DOHH2 (cell line): ENCODE measurements around the gene CAMTA1.

Experiments
- H3F3A ChIP-seq: fragments of 200-600 bp; sonication (generic), shearing (Covaris generic); 2 replicates; pipeline ENCODE4 v1.6.0; 2016; ENCODE audit warnings: antibody characterized with exemption, mild to moderate bottlenecking; ENCODE audit not compliant: control insufficient read depth, insufficient read depth
- H3K27ac ChIP-seq: fragments of 200-600 bp; sonication (generic); 2 replicates; pipeline ENCODE4 v1.5.1; 2014; ENCODE audit warnings: low read depth, mild to moderate bottlenecking, low read length, moderate library complexity
- H3K27me3 ChIP-seq: fragments of 200-600 bp; sonication (generic); 2 replicates; pipeline ENCODE4 v1.6.1; 2014; ENCODE audit warnings: mild to moderate bottlenecking, low read length, mixed read lengths; ENCODE audit not compliant: control insufficient read depth
- H3K36me3 ChIP-seq: fragments of 200-600 bp; sonication (generic); 2 replicates; pipeline ENCODE4 v1.6.1; 2014; ENCODE audit warnings: mild to moderate bottlenecking, low read length, moderate library complexity, mixed read lengths; ENCODE audit not compliant: control insufficient read depth
- H3K4me1 ChIP-seq: fragments of 200-600 bp; sonication (generic); 2 replicates; pipeline ENCODE4 v1.6.1; 2014; ENCODE audit warnings: mild to moderate bottlenecking, low read length, mixed read lengths; ENCODE audit not compliant: control insufficient read depth
- H3K4me2 ChIP-seq: fragments of 200-600 bp; sonication (generic); 2 replicates; pipeline ENCODE4 v1.6.0; 2014; ENCODE audit warnings: mild to moderate bottlenecking, low read length, moderate library complexity
- H3K4me3 ChIP-seq: fragments of 200-600 bp; sonication (generic); 2 replicates; pipeline ENCODE4 v1.5.1; 2014; ENCODE audit warnings: mild to moderate bottlenecking, low read length, mixed read lengths
- H3K79me2 ChIP-seq: fragments of 200-600 bp; sonication (generic); 2 replicates; pipeline ENCODE4 v1.6.1; 2014; ENCODE audit warnings: mild to moderate bottlenecking, low read length, mixed read lengths; ENCODE audit not compliant: control insufficient read depth
- H3K9me2 ChIP-seq: fragments of 200-600 bp; sonication (generic); replicated peaks from 2 replicates; pipeline ENCODE4 v1.6.1; 2014; ENCODE audit warnings: mild to moderate bottlenecking, low read length, mixed read lengths; ENCODE audit not compliant: control insufficient read depth
- H3K9me3 ChIP-seq: fragments of 200-600 bp; sonication (generic); 2 replicates; pipeline ENCODE4 v1.6.1; 2014; ENCODE audit warnings: antibody characterized with exemption, low read length, mixed read lengths; ENCODE audit not compliant: control insufficient read depth, insufficient read depth
- H4K20me1 ChIP-seq: fragments of 200-600 bp; sonication (generic); 2 replicates; pipeline ENCODE4 v1.6.0; 2014; ENCODE audit warnings: low read depth, mild to moderate bottlenecking, antibody characterized with exemption, low read length, moderate library complexity; ENCODE audit not compliant: control insufficient read depth, insufficient read depth
- EZH2phosphoT487 ChIP-seq: fragments of 200-600 bp; sonication (generic); IDR thresholded peaks from 2 replicates; pipeline ENCODE4 v1.6.1; 2017; ENCODE audit warnings: borderline replicate concordance, mild to moderate bottlenecking, antibody characterized with exemption, low read length, moderate library complexity, mixed read lengths
- TF ChIP-seq, protein P1 (sequence below): fragments of 200-600 bp; sonication (generic); IDR thresholded peaks from one replicate; pipeline ENCODE4 v1.5.1; 2014; ENCODE audit warnings: antibody characterized with exemption, mild to moderate bottlenecking, low read depth, low read length; ENCODE audit not compliant: poor library complexity, severe bottlenecking

Gene CAMTA1

DNA sequence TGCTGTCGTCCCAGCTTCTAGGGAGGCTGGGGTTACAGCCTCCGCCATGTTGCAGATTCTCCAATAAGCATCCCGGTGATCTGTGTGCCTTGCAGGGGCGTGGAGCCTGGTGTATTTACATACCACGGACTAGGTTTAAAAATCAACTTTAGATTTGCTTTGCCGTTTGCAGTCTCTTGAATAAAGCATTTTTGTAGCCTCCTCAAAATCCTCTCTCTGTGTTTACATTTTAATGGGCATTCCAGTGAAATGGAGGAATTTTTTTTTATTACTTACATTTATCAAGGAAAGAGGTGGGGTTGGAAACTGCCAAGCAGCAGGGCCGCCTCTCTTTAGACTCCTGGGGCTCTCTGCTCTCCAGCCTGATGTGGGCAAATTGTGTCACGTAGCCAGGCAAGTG is 548.4 kb downstream of the CAMTA1 start:
- H3K4me2 ChIP-seq: no peak overlapping the region
- H3K36me3 ChIP-seq: no peaks in the 10 kb centered on the region
- no peaks in the 10 kb centered on the region for H3K9me2 ChIP-seq
- no peaks in the 10 kb centered on the region for H3K9me3 ChIP-seq
- H3K4me3 ChIP-seq: no peak overlapping the region
- no peaks in the 10 kb centered on the region for H3K4me1 ChIP-seq
- no peaks in the 10 kb centered on the region for H3K27me3 ChIP-seq
- H3F3A ChIP-seq: no peaks in the 10 kb centered on the region
- no peaks in the 10 kb centered on the region for H4K20me1 ChIP-seq
- no peak for TF ChIP-seq EZH2phosphoT487
- TF ChIP-seq, protein P1, sequence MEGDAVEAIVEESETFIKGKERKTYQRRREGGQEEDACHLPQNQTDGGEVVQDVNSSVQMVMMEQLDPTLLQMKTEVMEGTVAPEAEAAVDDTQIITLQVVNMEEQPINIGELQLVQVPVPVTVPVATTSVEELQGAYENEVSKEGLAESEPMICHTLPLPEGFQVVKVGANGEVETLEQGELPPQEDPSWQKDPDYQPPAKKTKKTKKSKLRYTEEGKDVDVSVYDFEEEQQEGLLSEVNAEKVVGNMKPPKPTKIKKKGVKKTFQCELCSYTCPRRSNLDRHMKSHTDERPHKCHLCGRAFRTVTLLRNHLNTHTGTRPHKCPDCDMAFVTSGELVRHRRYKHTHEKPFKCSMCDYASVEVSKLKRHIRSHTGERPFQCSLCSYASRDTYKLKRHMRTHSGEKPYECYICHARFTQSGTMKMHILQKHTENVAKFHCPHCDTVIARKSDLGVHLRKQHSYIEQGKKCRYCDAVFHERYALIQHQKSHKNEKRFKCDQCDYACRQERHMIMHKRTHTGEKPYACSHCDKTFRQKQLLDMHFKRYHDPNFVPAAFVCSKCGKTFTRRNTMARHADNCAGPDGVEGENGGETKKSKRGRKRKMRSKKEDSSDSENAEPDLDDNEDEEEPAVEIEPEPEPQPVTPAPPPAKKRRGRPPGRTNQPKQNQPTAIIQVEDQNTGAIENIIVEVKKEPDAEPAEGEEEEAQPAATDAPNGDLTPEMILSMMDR: no peak
- H3K79me2 ChIP-seq: no peaks in the 10 kb centered on the region
- H3K27ac ChIP-seq: no peak overlapping the region

- H3K27me3 ChIP-seq: no peaks in the 10 kb centered on the region
- no peak overlapping the region for H3K27ac ChIP-seq
- no peak overlapping the region for H3K4me3 ChIP-seq
Measured at GRCh38 chr1:7334475-7335035, 549.3 kb downstream of the CAMTA1 start.

GRCh38 chr1:7335224-7335879 is 550.1 kb downstream of the CAMTA1 start:
- no peaks in the 10 kb centered on the region for H4K20me1 ChIP-seq
- no peak overlapping the region for H3K4me2 ChIP-seq
- H3K36me3 ChIP-seq: no peaks in the 10 kb centered on the region
- no peak overlapping the region for H3K4me3 ChIP-seq
- H3K9me2 ChIP-seq: no peaks in the 10 kb centered on the region
- H3F3A ChIP-seq: no peaks in the 10 kb centered on the region
- no peaks in the 10 kb centered on the region for H3K4me1 ChIP-seq
- H3K79me2 ChIP-seq: no peaks in the 10 kb centered on the region
- no peaks in the 10 kb centered on the region for H3K27me3 ChIP-seq
- TF ChIP-seq, protein P1: no peak
- TF ChIP-seq EZH2phosphoT487: no peak
- no peaks in the 10 kb centered on the region for H3K9me3 ChIP-seq
- H3K27ac ChIP-seq: no peak overlapping the region

More at GRCh38 chr1:7334475-7335035, 549.3 kb downstream of the CAMTA1 start:
- no peaks in the 10 kb centered on the region for H3K79me2 ChIP-seq
- H3K4me1 ChIP-seq: no peaks in the 10 kb centered on the region
- no peak overlapping the region for H3K4me2 ChIP-seq
- H3K9me2 ChIP-seq: no peaks in the 10 kb centered on the region
- H3K36me3 ChIP-seq: no peaks in the 10 kb centered on the region
- H3K9me3 ChIP-seq: no peaks in the 10 kb centered on the region
- no peaks in the 10 kb centered on the region for H4K20me1 ChIP-seq
- no peaks in the 10 kb centered on the region for H3F3A ChIP-seq
- TF ChIP-seq, protein P1: no peak
- TF ChIP-seq EZH2phosphoT487: no peak
